NCI-H748 (cell line): ENCODE measurements around the gene TCF4.

Source experiments
- DNase-seq: peaks from one replicate; lab custom pipeline; 2025; ENCODE audit not compliant: unreplicated experiment; lab: John Stamatoyannopoulos, UW

The TCF4 gene

GRCh38 chr18:55356815-55357214, 231.2 kb downstream of the TCF4 start:
- no peak for DNase-seq

- DNase-seq: no peak
Observed at GRCh38 chr18:55355223-55355622, 232.8 kb downstream of the TCF4 start.

GRCh38 chr18:55354795-55355194, 233.2 kb downstream of the TCF4 start:
- no peak for DNase-seq

- DNase-seq: no peak
Observed at GRCh38 chr18:55353806-55354205, 234.2 kb downstream of the TCF4 start.

- no peak for DNase-seq
Observed at GRCh38 chr18:55353391-55353790, 234.6 kb downstream of the TCF4 start.

GRCh38 chr18:55351980-55352714, 235.8 kb downstream of the TCF4 start:
- no peak for DNase-seq

- DNase-seq: no peak
Observed at GRCh38 chr18:55351241-55351691, 236.7 kb downstream of the TCF4 start.

GRCh38 chr18:55349685-55350084, 238.3 kb downstream of the TCF4 start:
- DNase-seq: no peak

- no peak for DNase-seq
Observed at GRCh38 chr18:55346961-55347740, 240.8 kb downstream of the TCF4 start.

GRCh38 chr18:55346387-55346786, 241.6 kb downstream of the TCF4 start:
- DNase-seq: no peak

- no peak for DNase-seq
Observed at GRCh38 chr18:55345103-55345950, 242.7 kb downstream of the TCF4 start.

- peak; percentile 41 for DNase-seq
Observed at GRCh38 chr18:55343396-55344073, 244.5 kb downstream of the TCF4 start.

- DNase-seq: no peak
Observed at GRCh38 chr18:55340998-55341397, 247.0 kb downstream of the TCF4 start.

- DNase-seq: no peak
Observed at GRCh38 chr18:55339990-55340389, 248.0 kb downstream of the TCF4 start.

- no peak for DNase-seq
Observed at GRCh38 chr18:55338978-55339650, 248.9 kb downstream of the TCF4 start.

- no peak for DNase-seq
Observed at GRCh38 chr18:55337908-55338521, 250.0 kb downstream of the TCF4 start.

GRCh38 chr18:55337138-55337537, 250.9 kb downstream of the TCF4 start:
- no peak for DNase-seq

GRCh38 chr18:55336438-55337100, 251.4 kb downstream of the TCF4 start:
- no peak for DNase-seq

- DNase-seq: peak; percentile 35
Observed at GRCh38 chr18:55334875-55335274, 253.1 kb downstream of the TCF4 start.
